ENCODE measurements around the gene GREB1.

DNA sequence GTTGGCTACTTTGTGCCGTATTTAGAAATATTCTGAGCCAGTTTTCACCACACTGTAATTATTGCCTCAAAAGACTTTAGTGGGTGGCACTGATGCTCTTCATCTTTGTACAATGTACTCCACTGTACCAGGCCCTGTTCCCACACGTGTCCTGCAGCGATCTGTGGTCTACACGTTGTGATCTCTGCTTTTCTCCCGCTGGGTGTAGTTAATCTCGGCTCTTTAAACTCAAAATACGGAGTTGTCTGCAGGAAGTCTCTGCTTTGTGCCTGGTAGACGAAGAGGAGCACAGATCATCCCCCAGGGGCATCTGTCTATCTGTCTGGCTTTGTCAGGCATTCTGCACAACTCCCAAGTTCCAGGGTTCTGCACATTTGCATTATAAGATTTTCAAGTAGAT is 12.1 kb upstream of the GREB1 start:
- TF ChIP-seq, protein P1, sequence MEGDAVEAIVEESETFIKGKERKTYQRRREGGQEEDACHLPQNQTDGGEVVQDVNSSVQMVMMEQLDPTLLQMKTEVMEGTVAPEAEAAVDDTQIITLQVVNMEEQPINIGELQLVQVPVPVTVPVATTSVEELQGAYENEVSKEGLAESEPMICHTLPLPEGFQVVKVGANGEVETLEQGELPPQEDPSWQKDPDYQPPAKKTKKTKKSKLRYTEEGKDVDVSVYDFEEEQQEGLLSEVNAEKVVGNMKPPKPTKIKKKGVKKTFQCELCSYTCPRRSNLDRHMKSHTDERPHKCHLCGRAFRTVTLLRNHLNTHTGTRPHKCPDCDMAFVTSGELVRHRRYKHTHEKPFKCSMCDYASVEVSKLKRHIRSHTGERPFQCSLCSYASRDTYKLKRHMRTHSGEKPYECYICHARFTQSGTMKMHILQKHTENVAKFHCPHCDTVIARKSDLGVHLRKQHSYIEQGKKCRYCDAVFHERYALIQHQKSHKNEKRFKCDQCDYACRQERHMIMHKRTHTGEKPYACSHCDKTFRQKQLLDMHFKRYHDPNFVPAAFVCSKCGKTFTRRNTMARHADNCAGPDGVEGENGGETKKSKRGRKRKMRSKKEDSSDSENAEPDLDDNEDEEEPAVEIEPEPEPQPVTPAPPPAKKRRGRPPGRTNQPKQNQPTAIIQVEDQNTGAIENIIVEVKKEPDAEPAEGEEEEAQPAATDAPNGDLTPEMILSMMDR (conservative IDR thresholded peaks at IDR 0.05; ENCODE audit: low read depth, low read length) = no peak
- no peak for TF ChIP-seq EZH2 (IDR thresholded peaks at IDR 0.05; ENCODE audit: low read length, unreplicated experiment)
